Measurements from ENCODE around the gene BTN1A1.
"Not testable (repeated sequence)": the region's sequence is repeated elsewhere in the genome, so short reads cannot be mapped to it uniquely, and the experiment has no call there.

The BTN1A1 gene, protein sequence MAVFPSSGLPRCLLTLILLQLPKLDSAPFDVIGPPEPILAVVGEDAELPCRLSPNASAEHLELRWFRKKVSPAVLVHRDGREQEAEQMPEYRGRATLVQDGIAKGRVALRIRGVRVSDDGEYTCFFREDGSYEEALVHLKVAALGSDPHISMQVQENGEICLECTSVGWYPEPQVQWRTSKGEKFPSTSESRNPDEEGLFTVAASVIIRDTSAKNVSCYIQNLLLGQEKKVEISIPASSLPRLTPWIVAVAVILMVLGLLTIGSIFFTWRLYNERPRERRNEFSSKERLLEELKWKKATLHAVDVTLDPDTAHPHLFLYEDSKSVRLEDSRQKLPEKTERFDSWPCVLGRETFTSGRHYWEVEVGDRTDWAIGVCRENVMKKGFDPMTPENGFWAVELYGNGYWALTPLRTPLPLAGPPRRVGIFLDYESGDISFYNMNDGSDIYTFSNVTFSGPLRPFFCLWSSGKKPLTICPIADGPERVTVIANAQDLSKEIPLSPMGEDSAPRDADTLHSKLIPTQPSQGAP

DNA sequence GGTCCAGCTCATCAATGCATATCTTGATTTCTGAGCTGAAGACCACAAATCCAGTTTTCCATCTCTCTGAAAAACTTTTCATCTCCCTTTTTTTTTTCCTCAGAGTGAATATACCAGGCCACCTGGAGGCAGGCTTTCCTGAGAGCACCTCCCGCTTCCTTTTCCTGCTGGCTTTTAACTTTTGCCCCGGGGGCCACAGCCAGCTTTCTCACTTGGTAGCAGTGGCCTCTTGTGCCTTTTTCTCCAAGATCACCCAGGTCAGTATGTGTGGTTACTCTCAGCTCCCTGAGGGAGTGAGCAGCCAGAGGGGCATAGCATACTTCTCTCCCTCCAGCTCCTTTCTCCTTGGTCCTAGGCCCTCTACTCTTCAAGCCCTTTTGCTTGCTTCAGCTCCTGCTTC lies at the start of gene BTN1A1:
Gene BTN1A1, plus strand, starts transcription at position 202 of the 400 bp plus-strand sequence. CDS start 984 bp downstream, outside the sequence.
- no peak for DNase-seq

GRCh38 chr6:26452631-26453235 lies 47.4 kb upstream of the BTN1A1 start:
- no peak for DNase-seq

DNA sequence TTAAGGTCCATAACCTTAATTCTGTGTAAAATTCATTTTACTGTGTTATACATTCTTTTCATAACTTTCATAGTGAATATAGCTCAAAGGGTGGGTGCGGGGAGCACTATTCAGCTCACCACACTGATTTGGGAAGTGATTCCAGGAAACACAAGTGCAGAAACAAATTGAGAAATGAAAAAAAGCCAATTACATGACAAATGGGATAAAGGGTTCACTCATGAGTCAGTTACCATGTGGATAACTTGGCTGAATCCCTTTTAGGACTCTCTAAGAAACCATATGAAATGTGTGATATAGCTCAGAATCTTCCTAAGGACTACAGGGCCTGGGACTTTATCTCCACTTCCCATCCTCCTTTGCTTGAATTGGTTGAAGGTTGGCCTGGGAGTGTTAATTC lies 45.5 kb upstream of the BTN1A1 start:
- DNase-seq, result no peak

- DNase-seq, result no peak
Measured at GRCh38 chr6:26455357-26455970, 44.6 kb upstream of the BTN1A1 start.

DNA sequence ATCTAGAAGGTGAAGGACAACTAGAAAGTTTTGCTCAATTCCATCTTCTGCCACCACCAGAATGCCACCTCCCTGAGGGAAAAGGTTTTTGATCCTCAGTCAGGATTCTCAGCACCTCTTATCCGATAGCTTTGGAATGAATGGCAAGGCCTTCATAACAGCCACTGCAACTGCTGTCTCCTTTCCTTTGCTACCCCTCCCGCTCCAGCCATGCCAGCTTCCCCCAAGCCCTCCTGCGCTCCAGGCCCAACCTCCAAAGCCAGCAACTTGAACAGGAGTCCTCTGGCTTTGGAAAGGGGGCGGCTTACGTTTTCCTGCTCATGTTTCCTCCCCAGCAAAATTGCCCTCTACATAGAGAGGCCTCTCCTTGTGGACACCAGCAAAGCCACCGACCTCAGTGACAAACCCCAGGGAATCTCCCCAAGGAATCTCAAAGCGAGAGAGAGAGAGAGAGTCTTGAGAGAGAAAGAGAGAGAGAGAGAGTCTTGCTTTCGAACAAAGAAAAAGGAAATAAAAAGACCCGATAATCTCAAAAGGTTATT lies 42.8 kb upstream of the BTN1A1 start:
- DNase-seq, result peak in 1 of 2 experiments; percentile 71

- DNase-seq, result peak; percentile 88 to 93
Measured at GRCh38 chr6:26457806-26458688, 42.1 kb upstream of the BTN1A1 start, which contains the start of gene BTN2A1. Gene BTN2A1, plus strand, starts transcription at chr6:26457955. Its CDS starts 682 bp downstream, at chr6:26458637.

DNA sequence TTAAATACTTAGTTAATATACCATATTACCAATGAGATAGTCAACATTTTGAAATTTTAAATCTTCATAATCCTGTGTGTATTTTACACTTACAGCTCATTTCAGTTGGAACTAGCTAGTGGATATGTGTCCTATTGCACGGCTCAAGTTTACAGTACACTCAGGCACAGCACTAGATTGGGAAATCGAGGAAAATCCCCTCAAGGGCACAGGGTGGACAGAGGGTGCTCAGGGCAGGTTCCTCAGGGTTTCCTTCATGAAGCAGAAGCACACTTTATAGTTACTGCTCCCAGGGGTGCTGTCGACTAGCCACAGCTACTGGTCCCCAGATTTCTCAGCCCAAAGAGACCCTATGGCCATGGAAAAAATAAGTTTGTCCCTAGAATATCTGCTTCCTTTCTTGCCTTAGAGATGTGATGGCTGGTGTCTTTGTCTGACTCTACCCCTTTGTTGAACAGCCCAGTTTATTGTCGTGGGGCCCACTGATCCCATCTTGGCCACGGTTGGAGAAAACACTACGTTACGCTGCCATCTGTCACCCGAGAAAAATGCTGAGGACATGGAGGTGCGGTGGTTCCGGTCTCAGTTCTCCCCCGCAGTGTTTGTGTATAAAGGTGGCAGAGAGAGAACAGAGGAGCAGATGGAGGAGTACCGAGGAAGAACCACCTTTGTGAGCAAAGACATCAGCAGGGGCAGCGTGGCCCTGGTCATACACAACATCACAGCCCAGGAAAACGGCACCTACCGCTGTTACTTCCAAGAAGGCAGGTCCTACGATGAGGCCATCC lies 40.9 kb upstream of the BTN1A1 start:
- DNase-seq, result peak in 1 of 2 experiments; percentile 5

GRCh38 chr6:26461353-26461752 lies 38.8 kb upstream of the BTN1A1 start:
- DNase-seq, result not testable (repeated sequence)

- no peak for DNase-seq
Measured at GRCh38 chr6:26464014-26464413, 36.1 kb upstream of the BTN1A1 start.

DNA sequence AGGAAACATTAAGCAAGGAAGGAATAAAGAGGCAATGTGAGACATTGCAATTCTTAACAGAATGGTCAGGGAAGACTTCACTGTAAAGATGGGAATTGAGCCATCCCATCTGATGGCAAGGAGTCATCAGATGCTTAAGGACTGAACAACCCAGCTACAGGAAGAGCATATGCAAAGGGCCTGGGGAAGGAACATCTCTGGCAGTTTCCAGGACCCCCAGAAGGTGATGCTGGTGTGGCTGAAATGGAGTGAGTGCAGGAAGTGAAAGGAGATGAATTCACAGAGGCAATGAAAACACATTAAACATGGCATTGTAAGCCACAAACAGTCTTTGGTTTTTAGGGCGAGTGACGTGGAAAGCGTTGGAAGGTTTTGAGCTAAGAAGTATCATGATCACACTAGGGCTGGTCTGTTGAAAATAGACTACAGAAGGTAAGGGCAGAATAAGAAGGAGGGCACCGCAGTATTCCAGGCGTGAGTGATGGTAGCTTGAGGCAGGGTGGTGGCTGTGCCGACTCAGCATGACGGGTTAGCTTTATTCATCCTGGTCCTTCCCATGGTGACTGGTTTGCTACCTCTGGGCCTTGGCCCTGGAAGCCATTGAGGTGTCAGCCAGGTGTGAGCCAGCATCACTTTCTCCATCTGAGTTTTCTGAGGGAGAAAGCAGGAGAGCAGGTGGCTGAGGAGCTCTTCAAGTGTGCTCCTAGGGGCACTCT lies 35.5 kb upstream of the BTN1A1 start:
- DNase-seq, result no peak

GRCh38 chr6:26465776-26466175 lies 34.3 kb upstream of the BTN1A1 start:
- no peak for DNase-seq

DNA sequence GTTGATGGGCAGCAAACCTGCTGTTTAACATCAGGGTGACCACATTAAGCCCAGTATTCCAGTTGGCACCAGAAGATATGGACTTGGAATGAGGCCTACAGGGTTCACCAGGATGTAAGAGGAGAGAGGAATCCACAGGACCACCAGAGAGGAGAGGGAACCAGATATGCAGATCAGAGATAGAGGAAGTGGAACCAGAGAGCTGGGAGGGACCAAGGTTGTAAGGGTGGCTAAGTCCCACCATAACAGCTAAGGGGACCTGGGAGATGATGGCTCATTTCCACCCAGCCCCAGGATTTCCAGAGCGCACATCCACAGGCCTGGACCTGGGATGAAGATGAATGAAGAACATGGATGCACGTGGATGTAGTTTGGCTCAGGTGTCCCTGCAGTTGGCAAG lies 31.3 kb upstream of the BTN1A1 start:
- no peak for DNase-seq

GRCh38 chr6:26470643-26471042 lies 29.5 kb upstream of the BTN1A1 start:
- DNase-seq, result no peak

DNA sequence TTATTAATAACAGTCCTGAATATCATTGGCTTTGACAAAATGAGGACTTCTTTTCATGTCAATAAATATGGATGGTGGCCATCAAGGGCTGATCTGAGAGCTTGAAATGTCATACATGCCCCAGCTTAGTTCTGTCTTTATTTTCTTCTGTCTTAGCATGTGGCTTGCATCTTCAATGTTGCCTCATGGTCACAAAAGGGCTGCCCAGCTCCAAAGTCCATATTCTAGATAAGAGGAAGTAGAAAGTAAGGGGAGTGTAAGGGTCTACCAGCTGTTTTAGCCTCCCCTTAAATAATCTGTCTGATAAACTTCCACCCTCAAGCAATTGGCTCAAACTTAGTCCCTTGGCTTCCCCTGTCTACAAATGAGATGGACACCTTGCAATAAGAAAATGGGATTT lies 28.1 kb upstream of the BTN1A1 start:
- no peak for DNase-seq

DNA sequence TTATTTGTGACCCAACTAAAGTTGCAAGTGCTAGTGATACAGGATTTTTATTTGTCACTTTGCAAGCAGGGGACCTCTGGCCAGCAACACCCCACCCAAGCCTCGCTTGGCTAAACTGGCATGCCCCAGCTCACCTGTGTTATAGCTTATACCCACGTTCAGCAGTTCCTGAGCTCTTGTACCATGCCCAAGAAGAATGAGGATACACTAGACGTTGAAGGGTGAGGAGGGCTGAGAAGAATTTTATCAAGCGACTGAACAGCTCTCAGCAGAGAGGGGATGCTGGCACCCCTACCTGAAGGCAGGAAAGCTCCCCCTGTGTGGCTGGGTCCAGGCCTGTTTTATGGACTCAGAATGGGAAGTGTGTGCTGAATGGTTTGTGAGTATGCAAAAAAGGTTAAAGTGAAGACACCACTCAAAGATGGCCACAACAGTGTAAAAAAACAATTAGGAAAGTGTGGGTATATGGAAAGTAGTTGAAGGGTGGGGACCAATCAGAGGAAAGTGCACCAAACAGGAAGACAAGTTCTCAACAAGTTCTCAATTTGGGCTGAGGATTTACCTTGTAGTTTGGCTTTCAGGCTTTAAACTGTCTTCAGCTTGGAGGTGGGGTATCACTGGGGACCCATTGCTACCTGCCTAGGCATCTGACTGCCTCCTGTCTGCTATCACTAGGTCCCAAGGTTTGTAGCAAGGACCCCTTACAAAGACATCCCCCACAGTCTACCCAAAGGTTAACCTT lies 27.4 kb upstream of the BTN1A1 start:
- no peak for DNase-seq

DNA sequence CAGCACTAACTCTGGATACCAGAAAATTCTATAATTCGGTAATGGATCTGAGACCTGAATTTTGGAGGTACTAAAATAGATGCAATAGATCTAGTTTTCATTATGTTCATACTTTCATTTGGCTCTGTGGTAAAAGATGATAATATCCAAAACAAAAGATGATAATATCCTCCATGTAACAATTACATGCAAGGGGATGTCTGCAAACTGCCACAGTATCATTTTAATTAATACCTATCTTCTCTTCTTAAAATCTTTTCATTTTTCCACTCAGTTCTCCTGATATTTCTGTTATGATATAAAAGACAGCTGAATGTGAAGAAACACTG lies 26.7 kb upstream of the BTN1A1 start:
- no peak for DNase-seq

DNA sequence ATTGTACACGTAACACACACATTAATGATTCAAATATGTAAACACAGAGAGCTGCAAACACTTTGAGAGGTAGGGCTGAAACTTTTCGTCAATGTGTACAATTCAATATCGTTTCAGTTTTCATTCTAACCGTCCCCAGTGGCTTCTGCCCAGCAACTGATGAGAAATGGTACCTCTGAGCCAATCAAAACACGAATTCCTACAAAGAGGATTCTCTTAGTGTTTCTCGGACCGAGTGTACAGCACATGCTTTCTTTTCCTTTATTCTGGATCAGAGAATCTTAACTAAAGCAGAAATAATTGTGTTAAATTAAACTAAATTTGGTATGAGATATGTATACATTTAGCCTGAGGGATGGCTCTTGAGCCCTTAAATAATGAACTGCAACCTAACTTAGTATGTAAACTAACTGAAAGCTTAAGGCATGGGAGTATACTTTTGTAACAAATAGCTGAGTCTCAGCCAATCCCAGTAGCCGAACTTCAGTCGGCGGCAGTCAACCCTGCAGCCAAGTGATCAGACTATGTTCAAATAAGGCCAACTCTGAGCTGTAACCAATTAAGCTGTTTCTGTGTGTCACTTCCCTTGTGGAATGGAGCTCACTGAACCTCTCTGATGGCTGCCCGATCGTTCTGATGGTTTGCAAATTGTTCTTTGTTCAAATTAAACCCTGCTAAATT lies 26.2 kb upstream of the BTN1A1 start:
- DNase-seq, result peak; percentile 73 to 93

GRCh38 chr6:26474439-26474881 lies 25.6 kb upstream of the BTN1A1 start:
- no peak for DNase-seq

Data from NCI-H2081 (cell line).